ENCODE data around the gene SYT3. TPM values are rescaled to one million over a fixed set of nuclear protein-coding genes. Genes with fewer than 3 reads are reported as not detected.
"Not testable (repeated sequence)": the region's sequence is repeated elsewhere in the genome, so short reads cannot be mapped to it uniquely, and the experiment has no call there.

The SYT3 gene
- total RNA-seq, 1 donor from 2014 or later = 0.22 TPM

GRCh38 chr19:50580970-50581634 is 58.6 kb downstream of the SYT3 start:
- no peak for DNase-seq
- TF ChIP-seq CTCF (IDR thresholded peaks at IDR 0.05; ENCODE audit: borderline replicate concordance) = no peak

GRCh38 chr19:50580240-50580639 is 59.4 kb downstream of the SYT3 start:
- no peak overlapping the region for H3K4me3 ChIP-seq
- peaks cover 46% of the 10 kb centered on the region for H3K27me3 ChIP-seq (ENCODE audit: low read depth)
- H3K27ac ChIP-seq (replicated peaks) = no peak overlapping the region
- no peaks in the 10 kb centered on the region for H3K4me1 ChIP-seq
- DNase-seq = no peak
- intact Hi-C loops (cut with micrococcal nuclease) = no loop called here
- H3K36me3 ChIP-seq = no peaks in the 10 kb centered on the region
- no peaks in the 10 kb centered on the region for H3K9me3 ChIP-seq (replicated peaks)
- no peak for TF ChIP-seq CTCF (IDR thresholded peaks at IDR 0.05; ENCODE audit: borderline replicate concordance)

More at GRCh38 chr19:50580970-50581634, 58.6 kb downstream of the SYT3 start:
- H3K9me3 ChIP-seq (replicated peaks) = no peaks in the 10 kb centered on the region
- no peak overlapping the region for H3K27ac ChIP-seq (replicated peaks)
- intact Hi-C loops (cut with micrococcal nuclease) = no loop called here
- peaks cover 55% of the 10 kb centered on the region for H3K27me3 ChIP-seq (ENCODE audit: low read depth)
- H3K4me1 ChIP-seq = no peaks in the 10 kb centered on the region
- H3K36me3 ChIP-seq = no peaks in the 10 kb centered on the region
- no peak overlapping the region for H3K4me3 ChIP-seq

- H3K27ac ChIP-seq (replicated peaks); DNase-seq; H3K9me3 ChIP-seq (replicated peaks); intact Hi-C loops (cut with micrococcal nuclease); H3K4me3 ChIP-seq; H3K36me3 ChIP-seq; H3K4me1 ChIP-seq: not testable (repeated sequence)
- H3K27me3 ChIP-seq (ENCODE audit: low read depth) = peaks cover 45% of the 10 kb centered on the region
Observed at GRCh38 chr19:50576769-50577168, 62.9 kb downstream of the SYT3 start.

GRCh38 chr19:50573741-50574461 is 65.8 kb downstream of the SYT3 start:
- Histone ChIP-seq H3K9me3 (replicated peaks) (no peaks in the 10 kb centered on the region), H3K27me3 (ENCODE audit: low read depth) (peaks cover 55% of the 10 kb centered on the region), H3K27ac (replicated peaks) (no peak overlapping the region), H3K36me3 (no peaks in the 10 kb centered on the region), H3K4me1 (no peaks in the 10 kb centered on the region), H3K4me3 (no peak overlapping the region)
- peak; percentile 1 for DNase-seq
- intact Hi-C loops (cut with micrococcal nuclease) = no loop called here
- TF ChIP-seq CTCF (IDR thresholded peaks at IDR 0.05; ENCODE audit: borderline replicate concordance) = no peak

Other genes with a start within 250 kb of the SYT3 start
- not detected for gene SPIB, start 220.9 kb downstream of the SYT3 start, total RNA-seq
- gene MYBPC2, start 207.0 kb downstream of the SYT3 start, total RNA-seq = not detected
- 97.7 TPM for gene EMC10, start 163.4 kb downstream of the SYT3 start, total RNA-seq
- 1.3 TPM for gene GARIN5A, start 163.0 kb downstream of the SYT3 start, total RNA-seq
- gene JOSD2, start 128.7 kb downstream of the SYT3 start, total RNA-seq = 28.6 TPM
- gene ASPDH, start 126.0 kb downstream of the SYT3 start, total RNA-seq = not detected
- gene LRRC4B, start 71.4 kb downstream of the SYT3 start, total RNA-seq = 0.47 TPM
- 3.6 TPM for gene C19orf81, start 9.6 kb upstream of the SYT3 start, total RNA-seq
- gene SHANK1, start 79.9 kb upstream of the SYT3 start, total RNA-seq = 0.25 TPM
- 6.2 TPM for gene CLEC11A, start 83.5 kb upstream of the SYT3 start, total RNA-seq
- not detected for gene GPR32, start 130.6 kb upstream of the SYT3 start, total RNA-seq
- gene ACP4, start 150.5 kb upstream of the SYT3 start, total RNA-seq = not detected
- gene KLK1, start 183.9 kb upstream of the SYT3 start, total RNA-seq = 0.41 TPM
- gene KLK15, start 193.7 kb upstream of the SYT3 start, total RNA-seq = not detected
- gene KLK3, start 215.0 kb upstream of the SYT3 start, total RNA-seq = not detected
- gene KLK2, start 233.6 kb upstream of the SYT3 start, total RNA-seq = not detected